ENCODE data around the gene MRM2.

The MRM2 gene

GRCh38 chr7:2201686-2202360 is 40.2 kb downstream of the MRM2 start:
- DNase-seq = no peak

- no peak for DNase-seq
These were observed 40.9 kb downstream of the MRM2 start for GRCh38 chr7:2201128-2201527.

GRCh38 chr7:2200584-2200980 is 41.4 kb downstream of the MRM2 start:
- DNase-seq = no peak

- no peak for DNase-seq
These were observed 41.9 kb downstream of the MRM2 start for GRCh38 chr7:2199956-2200583.

- DNase-seq = no peak
These were observed 42.5 kb downstream of the MRM2 start for GRCh38 chr7:2199528-2199927.

GRCh38 chr7:2198760-2199159 is 43.2 kb downstream of the MRM2 start:
- DNase-seq = no peak

GRCh38 chr7:2198206-2198605 is 43.8 kb downstream of the MRM2 start:
- no peak for DNase-seq

GRCh38 chr7:2197436-2198155 is 44.4 kb downstream of the MRM2 start:
- DNase-seq = no peak

- no peak for DNase-seq
These were observed 45.3 kb downstream of the MRM2 start for GRCh38 chr7:2196381-2197378.

- no peak for DNase-seq
These were observed 46.4 kb downstream of the MRM2 start for GRCh38 chr7:2195400-2196246.

- DNase-seq = no peak
These were observed 48.3 kb downstream of the MRM2 start for GRCh38 chr7:2193575-2194305.

- DNase-seq = no peak
These were observed 49.0 kb downstream of the MRM2 start for GRCh38 chr7:2192831-2193534.

GRCh38 chr7:2191016-2191415 is 51.0 kb downstream of the MRM2 start:
- no peak for DNase-seq

GRCh38 chr7:2190531-2190930 is 51.5 kb downstream of the MRM2 start:
- no peak for DNase-seq

- DNase-seq = no peak
These were observed 55.8 kb downstream of the MRM2 start for GRCh38 chr7:2186166-2186565.

- no peak for DNase-seq
These were observed 56.3 kb downstream of the MRM2 start for GRCh38 chr7:2185715-2186114.
